HG03460 (cell line): Measurements from ENCODE around the gene ZC3H13.
"Not testable (repeated sequence)": the region's sequence is repeated elsewhere in the genome, so short reads cannot be mapped to it uniquely, and the experiment has no call there.

Experiments
- ATAC-seq: cut with Tn5 transposase; IDR thresholded peaks from one replicate; pipeline ENCODE4 v1.9.1; 2021; ENCODE audit not compliant: unreplicated experiment

Gene ZC3H13

GRCh38 chr13:46010148-46010547 is 42.4 kb downstream of the ZC3H13 start:
- no peak for ATAC-seq

GRCh38 chr13:46008631-46009030 is 43.9 kb downstream of the ZC3H13 start:
- no peak for ATAC-seq

- no peak for ATAC-seq
Measured at GRCh38 chr13:46006688-46007452, 45.7 kb downstream of the ZC3H13 start.

GRCh38 chr13:46004491-46004890 is 48.1 kb downstream of the ZC3H13 start:
- ATAC-seq, result no peak

- ATAC-seq, result no peak
Measured at GRCh38 chr13:45996631-45997030, 55.9 kb downstream of the ZC3H13 start.

- ATAC-seq, result no peak
Measured at GRCh38 chr13:45995245-45995644, 57.3 kb downstream of the ZC3H13 start.

- ATAC-seq, result no peak
Measured at GRCh38 chr13:45994752-45995151, 57.8 kb downstream of the ZC3H13 start.

GRCh38 chr13:45989607-45990006 is 62.9 kb downstream of the ZC3H13 start:
- no peak for ATAC-seq

GRCh38 chr13:45981127-45981526 is 71.4 kb downstream of the ZC3H13 start:
- ATAC-seq, result not testable (repeated sequence)

GRCh38 chr13:45975337-45975736 is 77.2 kb downstream of the ZC3H13 start:
- no peak for ATAC-seq

- ATAC-seq, result no peak
Measured at GRCh38 chr13:45974500-45974899, 78.0 kb downstream of the ZC3H13 start.

- no peak for ATAC-seq
Measured at GRCh38 chr13:45967589-45967988, 85.0 kb downstream of the ZC3H13 start.

- ATAC-seq, result no peak
Measured at GRCh38 chr13:45966715-45967114, 85.8 kb downstream of the ZC3H13 start.

GRCh38 chr13:45961468-45961867 is 91.1 kb downstream of the ZC3H13 start:
- ATAC-seq, result no peak

- ATAC-seq, result no peak
Measured at GRCh38 chr13:45954836-45955800, 97.4 kb downstream of the ZC3H13 start.

- ATAC-seq, result no peak
Measured at GRCh38 chr13:45953082-45953481, 99.5 kb downstream of the ZC3H13 start.

GRCh38 chr13:45951724-45952123 is 100.8 kb downstream of the ZC3H13 start:
- ATAC-seq, result no peak

- ATAC-seq, result no peak
Measured at GRCh38 chr13:45951166-45951565, 101.4 kb downstream of the ZC3H13 start.

GRCh38 chr13:45950386-45951000 is 102.1 kb downstream of the ZC3H13 start:
- no peak for ATAC-seq

GRCh38 chr13:45949161-45949560 is 103.4 kb downstream of the ZC3H13 start:
- no peak for ATAC-seq

- no peak for ATAC-seq
Measured at GRCh38 chr13:45943965-45944364, 108.6 kb downstream of the ZC3H13 start.
